Measurements from ENCODE around the gene CEMIP2.

DNA sequence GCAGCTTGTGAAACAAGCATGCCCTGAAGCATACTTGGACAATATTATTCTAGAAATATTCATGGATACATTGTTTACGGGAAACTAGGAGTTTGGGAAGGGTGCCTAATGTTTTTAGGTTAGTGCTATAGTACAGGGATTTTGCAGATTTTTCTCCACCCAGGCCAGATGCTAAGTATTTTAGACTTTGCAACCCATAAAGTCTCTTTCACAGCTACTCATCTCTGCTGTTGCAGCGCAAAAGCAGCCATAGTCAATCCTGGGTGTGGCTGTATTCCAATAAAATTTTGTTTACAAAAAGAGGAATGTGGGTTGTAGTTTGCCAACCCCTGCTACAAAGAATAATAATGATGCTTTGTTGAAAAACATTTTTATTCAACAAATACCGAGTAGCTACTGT lies 106.2 kb downstream of the CEMIP2 start:
- TF ChIP-seq, protein P1, sequence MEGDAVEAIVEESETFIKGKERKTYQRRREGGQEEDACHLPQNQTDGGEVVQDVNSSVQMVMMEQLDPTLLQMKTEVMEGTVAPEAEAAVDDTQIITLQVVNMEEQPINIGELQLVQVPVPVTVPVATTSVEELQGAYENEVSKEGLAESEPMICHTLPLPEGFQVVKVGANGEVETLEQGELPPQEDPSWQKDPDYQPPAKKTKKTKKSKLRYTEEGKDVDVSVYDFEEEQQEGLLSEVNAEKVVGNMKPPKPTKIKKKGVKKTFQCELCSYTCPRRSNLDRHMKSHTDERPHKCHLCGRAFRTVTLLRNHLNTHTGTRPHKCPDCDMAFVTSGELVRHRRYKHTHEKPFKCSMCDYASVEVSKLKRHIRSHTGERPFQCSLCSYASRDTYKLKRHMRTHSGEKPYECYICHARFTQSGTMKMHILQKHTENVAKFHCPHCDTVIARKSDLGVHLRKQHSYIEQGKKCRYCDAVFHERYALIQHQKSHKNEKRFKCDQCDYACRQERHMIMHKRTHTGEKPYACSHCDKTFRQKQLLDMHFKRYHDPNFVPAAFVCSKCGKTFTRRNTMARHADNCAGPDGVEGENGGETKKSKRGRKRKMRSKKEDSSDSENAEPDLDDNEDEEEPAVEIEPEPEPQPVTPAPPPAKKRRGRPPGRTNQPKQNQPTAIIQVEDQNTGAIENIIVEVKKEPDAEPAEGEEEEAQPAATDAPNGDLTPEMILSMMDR (IDR thresholded peaks at IDR 0.05; ENCODE audit: insufficient read depth, low read length, poor library complexity, severe bottlenecking): no peak
- no peak for TF ChIP-seq EZH2phosphoT487 (conservative IDR thresholded peaks at IDR 0.05; ENCODE audit: low read length)

Measured in SU-DHL-6 (cell line).